Measurements from ENCODE around the gene HNRNPK.

DNA sequence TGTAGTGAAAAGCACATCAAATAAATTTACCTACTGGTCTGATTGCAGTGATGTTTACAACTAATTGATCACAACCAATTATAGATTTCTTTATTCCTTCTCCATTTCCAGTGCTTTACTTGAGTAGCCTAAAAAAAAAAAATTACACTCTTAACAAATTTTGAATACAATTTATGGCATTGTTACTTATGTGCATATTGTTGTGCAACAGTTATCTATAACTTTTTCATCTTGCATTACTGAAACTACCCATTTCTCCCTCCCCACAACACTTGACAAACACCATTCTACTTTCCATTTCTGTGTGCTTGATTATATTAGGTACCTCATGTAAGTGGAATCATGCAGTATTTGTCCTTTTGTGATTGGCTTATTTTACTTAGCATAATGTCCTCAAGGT is 12.9 kb upstream of the HNRNPK start:
- TF ChIP-seq POLR2A (IDR thresholded peaks at IDR 0.05): no peak
- TF ChIP-seq EP300 (IDR thresholded peaks at IDR 0.05; ENCODE audit: low read depth): no peak
- TF ChIP-seq, protein P1, sequence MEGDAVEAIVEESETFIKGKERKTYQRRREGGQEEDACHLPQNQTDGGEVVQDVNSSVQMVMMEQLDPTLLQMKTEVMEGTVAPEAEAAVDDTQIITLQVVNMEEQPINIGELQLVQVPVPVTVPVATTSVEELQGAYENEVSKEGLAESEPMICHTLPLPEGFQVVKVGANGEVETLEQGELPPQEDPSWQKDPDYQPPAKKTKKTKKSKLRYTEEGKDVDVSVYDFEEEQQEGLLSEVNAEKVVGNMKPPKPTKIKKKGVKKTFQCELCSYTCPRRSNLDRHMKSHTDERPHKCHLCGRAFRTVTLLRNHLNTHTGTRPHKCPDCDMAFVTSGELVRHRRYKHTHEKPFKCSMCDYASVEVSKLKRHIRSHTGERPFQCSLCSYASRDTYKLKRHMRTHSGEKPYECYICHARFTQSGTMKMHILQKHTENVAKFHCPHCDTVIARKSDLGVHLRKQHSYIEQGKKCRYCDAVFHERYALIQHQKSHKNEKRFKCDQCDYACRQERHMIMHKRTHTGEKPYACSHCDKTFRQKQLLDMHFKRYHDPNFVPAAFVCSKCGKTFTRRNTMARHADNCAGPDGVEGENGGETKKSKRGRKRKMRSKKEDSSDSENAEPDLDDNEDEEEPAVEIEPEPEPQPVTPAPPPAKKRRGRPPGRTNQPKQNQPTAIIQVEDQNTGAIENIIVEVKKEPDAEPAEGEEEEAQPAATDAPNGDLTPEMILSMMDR (IDR thresholded peaks at IDR 0.05): no peak
